Forelimb muscle (tissue), 1 donor: ENCODE measurements around the gene MIER2. TPM values are rescaled to one million over a fixed set of nuclear protein-coding genes. Genes with fewer than 3 reads are reported as not detected.

Experiments
- DNase-seq: peaks from one replicate; pipeline ENCODE4 v3.0.0-alpha.2; 2013; ENCODE audit warnings: low read depth
- polyA plus RNA-seq: library from polyadenylated mRNA; unstranded; fragments of 120-200 nt; gene quantifications from one replicate; pipeline ENCODE4 v1.2.1, GENCODE V29; 2013; ENCODE audit not compliant: insufficient read length

The MIER2 gene
- polyA plus RNA-seq, 1 donor, result 28.1 TPM

DNA sequence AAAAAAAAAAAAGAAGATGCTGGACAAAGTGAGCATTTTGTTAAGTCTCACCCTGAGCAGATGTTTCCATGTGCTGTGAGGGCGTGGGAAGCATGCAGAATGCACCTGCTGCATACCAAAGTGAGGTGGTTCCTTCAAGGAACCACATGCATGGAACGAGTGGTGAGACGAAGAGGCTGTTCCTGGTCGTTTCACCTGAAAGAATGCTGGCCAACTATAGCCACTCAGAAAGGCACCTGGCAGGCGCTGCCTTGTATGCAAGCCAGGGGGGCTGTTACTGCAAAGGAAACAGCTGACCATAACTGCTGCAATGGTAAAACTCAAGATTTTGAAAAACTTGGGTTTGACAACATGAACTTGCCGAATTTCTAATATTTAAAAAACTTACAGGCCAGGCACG lies 14.7 kb downstream of the MIER2 start:
- no peak for DNase-seq

GRCh38 chr19:328025-328505 lies 16.5 kb downstream of the MIER2 start:
- DNase-seq, result no peak

DNA sequence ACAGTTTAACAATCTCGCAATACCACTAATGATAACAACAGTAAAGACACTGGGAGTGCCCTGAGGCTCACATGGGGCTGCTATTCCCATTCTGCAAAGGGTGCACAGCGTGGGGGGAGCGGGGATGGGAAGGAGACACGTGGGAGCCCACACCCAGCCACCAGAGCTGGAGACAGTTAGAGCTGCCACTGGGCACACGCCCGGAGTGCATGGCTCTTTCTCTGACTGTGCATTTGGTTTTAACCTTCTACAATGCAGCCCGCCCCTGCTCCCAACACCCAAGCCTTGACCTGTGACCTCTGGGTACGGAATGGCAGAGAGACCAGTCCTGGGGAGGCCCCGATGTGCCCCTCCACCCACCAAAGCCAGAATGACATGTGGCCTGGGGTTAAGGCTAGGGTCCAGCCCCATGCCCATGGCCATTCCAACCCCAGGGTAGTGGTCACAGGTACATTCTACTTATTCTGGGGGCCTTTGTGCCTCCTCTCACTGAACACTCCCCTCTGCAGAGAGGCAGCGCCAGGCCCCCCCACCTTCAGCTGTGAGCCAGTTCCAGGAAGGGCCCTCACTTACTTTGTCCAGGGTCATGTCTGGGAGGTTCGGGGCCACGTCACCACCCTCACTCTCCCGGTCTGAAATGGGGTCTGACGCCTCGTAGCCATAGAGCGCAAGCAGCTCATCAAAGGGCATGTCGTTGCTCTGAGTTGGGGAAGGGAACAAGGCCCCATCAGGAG lies 17.1 kb downstream of the MIER2 start:
- no peak for DNase-seq

DNA sequence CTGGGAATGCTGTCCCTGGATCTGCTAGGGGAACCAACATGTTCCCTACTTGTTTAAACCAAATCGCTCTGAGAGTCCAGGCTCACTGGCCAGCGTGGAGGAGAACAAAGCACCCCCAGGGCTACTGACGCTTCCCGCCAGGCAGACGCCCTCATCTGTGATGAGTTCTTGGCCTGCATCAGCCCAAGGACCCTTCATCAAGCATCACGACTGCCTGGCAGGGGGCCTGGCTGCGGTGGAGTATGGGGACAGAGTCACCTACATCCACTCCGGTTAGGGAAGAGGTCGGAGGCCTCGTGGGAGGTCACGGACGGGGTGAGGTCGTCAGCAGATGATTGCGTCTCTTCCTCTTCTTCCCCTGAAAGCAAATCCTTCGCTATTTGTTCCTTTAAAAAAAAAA lies 17.7 kb downstream of the MIER2 start:
- no peak for DNase-seq

DNA sequence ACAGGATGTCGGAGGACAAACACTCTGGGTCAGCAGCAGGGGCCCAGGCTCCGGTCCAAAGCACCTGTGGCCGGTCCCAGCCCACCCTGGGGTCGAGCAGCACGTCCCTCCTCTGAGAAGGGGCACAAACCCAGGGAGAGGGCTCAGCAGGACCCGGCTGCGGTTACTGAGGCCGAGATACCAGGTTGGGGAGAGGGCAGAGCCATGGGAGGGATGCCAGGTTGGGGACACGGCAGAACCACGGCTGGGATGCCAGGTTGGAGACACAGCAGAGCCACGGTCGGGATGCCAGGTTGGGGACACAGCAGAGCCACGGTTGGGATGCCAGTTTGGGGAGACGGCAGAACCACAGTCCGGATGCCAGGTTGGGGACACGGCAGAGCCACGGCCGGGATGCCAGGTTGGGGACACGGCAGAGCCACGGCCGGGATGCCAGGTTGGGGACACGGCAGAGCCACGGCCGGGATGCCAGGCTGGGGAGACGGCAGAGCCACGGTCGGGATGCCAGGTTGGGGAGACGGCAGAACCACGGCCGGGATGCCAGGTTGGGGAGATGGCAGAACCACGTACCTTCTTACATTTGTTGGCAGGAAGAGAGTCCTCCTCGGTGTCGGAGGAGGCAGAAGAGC lies 18.5 kb downstream of the MIER2 start:
- no peak for DNase-seq

DNA sequence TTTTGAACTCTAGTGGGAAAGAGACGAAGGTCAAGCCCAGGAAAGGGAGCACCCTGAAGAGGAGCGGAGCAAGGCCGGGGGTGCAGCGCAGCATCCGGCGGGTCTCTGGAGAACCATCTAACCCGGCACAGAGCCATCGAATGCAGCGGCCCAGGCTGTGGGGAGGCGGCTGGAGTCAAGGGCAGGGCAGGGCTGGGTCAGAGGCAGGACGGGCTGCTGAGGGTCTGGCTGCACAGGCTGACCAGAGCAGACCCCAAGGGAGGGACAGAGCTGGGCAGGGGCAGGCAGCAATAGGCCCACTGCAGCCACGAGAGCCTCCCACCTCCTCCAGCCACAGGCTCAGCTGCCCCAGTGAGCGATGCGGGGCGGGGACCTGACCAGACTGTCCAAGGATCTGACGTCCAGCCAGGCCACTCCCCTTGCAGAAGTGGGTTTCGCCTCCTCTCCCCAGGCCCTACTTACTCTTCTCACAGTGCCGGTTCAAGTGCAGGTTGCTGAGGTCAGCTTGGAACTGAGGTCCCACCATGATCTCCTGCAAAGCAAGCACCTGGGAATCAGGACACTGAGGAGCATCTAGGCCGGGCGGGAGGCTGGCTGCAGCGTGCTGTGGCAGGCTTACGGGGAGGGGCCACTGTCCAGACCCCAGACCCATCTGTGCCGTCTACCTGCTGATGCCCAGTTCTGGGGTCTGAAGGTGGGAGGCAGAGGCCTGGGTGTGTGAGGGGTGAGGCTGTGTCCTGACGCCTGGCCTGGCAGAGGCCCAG lies 19.2 kb downstream of the MIER2 start:
- DNase-seq, result no peak

GRCh38 chr19:324716-325115 lies 19.9 kb downstream of the MIER2 start:
- no peak for DNase-seq

DNA sequence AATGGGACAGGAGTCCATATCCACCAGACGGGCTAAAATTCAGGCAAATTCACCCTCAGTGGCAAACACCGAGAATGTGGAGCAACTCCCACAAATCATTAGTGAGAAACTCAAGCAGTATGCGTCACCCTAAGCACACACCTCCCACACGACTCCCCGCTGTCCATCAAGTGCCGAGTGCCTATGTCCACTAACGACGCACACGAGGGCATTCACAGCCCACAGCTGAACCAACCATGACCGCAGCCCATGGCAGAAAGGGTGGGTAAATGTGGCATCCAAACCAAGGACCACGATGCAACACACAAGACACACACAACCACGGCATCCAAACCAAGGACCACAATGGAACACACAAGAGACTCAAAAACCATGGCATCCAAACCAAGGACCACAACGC lies 22.0 kb downstream of the MIER2 start:
- DNase-seq, result no peak

GRCh38 chr19:318509-318774 lies 26.2 kb downstream of the MIER2 start:
- no peak for DNase-seq

DNA sequence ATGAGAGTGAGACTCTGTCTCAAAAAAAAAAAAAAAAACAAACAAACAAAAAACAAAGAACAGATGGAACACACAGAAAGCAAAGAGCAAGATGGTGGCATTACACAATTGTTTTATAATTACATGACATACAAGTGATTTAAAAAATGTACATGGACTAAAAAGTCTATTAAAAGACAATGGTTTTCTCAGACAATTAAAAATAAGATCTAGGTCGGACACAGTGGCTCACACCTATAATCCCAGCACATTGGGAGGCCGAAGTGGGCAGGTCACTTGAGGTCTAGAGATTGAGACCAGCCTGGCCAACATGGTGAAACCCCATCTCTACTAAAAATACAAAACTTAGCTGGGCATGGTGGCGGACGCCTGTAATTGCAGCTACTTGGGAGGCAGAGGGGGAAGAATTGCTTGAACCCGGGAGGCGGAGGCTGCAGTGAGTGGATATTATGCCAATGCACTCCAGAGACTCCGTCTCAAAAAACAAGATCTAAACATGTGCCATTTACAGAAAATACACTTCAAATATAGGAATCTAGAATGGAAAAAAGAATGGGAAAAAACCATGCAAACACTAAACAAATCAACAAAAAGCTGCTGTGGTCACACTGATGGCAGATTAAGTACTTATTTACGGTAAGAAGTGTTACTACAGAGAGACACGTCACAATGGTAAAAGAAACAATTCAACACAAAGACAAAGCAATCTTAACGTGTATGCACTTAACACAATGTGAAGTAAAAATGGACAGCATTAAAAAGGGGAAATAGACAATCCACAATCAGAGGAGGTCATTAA lies 26.7 kb downstream of the MIER2 start:
- DNase-seq, result no peak

DNA sequence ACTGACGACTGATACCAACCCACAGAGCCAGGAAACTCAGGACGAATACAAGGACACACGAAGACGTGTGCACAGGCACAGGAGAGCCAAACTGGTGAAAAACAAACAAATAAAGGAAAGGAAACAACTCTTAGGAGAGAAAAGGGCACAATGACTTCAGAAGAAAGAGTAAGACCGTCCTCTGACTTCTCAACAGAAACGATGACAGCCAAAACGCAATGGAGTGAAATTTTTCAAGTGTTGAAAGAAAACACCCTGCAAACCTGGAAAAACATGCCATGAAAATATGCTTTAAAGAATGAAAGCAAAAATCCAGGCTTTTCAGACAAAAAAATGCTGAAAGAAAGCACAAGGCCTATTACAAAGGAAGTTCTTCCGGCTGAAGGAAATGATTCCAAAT lies 28.8 kb downstream of the MIER2 start:
- no peak for DNase-seq

DNA sequence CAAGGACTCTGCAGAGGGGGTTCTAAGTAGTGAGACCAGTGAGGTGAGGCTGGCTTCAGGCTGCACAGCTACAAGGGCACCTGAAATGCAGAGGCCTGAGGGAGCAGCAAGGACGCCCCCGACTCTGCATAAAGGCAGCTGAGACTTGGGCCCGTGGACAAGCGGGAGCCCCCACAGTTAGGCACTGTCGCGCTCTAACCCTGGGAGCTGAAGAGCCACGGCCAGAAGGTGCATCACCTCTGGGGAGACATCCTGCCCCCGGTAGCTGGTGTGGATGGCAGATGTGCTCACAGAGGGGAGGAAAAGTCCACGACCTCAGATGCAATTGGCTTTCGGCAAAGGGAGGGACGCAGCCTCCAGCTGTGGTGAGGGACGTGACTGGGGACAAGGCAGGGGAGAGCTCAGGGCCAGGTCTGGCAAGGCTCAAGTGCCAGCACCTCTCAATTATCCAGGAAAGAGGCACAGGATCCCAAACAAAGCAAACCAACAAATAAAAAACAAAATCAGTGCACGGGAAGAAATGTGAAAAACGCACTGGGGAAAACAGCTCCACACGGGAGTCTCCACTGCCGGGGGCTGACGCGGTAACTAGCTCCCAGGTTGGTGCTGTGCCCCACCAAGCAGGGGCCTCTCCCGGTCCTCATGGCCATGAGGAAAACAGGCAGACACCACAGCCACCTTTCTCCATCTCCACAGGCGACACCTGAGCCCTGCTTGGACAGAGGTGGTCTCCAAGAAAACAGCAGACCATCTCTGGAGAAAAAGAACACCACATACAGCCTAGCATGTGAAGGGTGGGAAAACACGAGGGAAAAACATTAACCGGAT lies 30.4 kb downstream of the MIER2 start:
- DNase-seq, result no peak

DNA sequence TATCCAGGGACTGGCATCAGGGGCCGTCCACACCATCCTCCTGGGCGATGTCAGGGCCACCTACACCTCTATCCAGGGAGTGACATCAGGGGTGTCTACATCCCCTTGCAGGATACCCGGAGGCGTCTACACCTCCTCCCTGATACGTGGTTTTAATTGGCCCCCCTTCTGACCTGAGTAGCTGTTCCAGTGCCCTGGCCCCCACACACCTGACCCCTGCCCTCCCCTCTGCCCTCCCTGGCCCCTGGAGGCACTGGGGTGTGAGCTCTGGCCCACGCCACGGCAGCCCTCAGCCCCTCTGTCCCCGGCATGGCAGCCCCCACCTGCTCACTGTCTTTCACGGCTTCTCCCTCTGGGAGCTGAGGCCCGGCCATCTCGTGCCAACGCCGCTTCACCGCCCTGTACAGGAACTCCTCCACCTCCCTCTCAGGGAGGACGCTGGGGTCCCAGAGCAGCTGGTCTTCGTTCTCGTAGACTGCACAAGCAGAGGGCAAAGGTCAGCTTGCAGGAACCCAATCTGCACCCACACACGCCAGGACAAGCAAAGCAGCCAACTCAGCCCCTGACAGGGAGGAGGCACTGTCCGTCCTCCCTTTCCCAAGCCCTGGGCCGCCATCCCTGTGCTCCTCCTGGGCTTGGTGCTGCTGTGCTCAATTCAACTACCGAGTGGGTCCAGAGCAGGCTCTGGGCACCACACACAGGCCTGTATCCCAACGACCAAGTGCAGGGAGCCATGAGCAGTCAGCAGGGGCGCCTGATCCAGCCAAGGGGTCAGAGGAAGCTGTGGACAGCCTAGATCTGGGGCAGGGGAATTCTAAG lies 31.2 kb downstream of the MIER2 start:
- DNase-seq, result no peak

DNA sequence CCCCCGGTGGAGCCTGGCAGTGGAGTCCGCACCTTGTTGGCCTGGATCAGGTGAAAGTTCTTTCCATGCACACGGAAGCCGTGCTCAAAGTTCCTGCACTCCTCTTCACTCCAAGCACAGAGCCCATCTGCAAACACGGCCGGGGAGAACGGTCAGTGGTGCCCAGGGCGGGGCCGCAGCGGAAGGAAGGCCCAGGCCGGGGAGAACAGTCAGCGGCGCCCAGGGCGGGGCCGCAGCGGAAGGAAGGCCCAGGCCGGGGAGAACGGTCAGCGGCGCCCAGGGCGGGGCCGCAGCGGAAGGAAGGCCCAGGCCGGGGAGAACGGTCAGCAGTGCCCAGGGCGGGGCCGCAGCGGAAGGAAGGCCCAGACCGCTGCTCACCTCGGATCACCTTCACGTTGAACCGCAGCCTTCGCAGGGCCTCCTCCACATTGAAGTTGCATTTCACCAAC lies 32.8 kb downstream of the MIER2 start:
- no peak for DNase-seq

- DNase-seq, result no peak
Measured at GRCh38 chr19:310781-311496, 33.7 kb downstream of the MIER2 start.

DNA sequence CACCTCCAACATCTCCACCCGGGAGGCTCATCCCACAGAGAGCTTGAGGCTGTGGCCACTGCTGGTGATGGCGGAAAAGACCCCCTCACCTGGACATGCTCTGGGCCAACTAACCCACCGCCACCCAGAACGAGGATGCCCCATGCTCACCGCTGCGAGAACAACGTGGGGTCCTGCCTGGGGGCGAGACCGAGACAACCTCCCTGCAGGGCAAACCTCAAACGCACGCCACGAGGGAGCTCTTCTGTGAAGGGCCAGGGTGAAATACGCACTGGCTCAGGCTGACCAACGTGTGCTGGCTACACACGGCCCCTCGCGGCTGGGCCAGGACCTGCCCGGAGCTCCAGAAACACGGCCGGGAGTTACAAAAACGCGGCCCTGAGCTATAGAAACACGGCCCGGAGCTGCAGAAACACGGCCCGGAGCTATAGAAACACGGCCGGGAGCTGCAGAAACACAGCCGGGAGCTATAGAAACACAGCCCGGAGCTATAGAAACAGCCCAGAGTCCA lies 34.4 kb downstream of the MIER2 start:
- no peak for DNase-seq

GRCh38 chr19:309206-309565 lies 35.4 kb downstream of the MIER2 start:
- no peak for DNase-seq

GRCh38 chr19:308471-309205 lies 36.0 kb downstream of the MIER2 start:
- no peak for DNase-seq
